Smooth muscle cell (in vitro differentiated cells): ENCODE measurements around the gene GLYR1. TPM values are rescaled to one million over a fixed set of nuclear protein-coding genes. Genes with fewer than 3 reads are reported as not detected.
"Not testable (repeated sequence)": the region's sequence is repeated elsewhere in the genome, so short reads cannot be mapped to it uniquely, and the experiment has no call there.

Experiments
- DNase-seq: peaks from one replicate; lab custom pipeline; 2025; ENCODE audit not compliant: unreplicated experiment; lab: John Stamatoyannopoulos, UW
- H2AFZ ChIP-seq: fragments of 200-600 bp; sonication (generic); 2 replicates; pipeline ENCODE4 v1.6.0; 2016; ENCODE audit warnings: antibody characterized with exemption, low read depth, mild to moderate bottlenecking
- H3F3A ChIP-seq: fragments of 200-600 bp; sonication (generic); 2 replicates; pipeline ENCODE4 v1.6.0; 2017; ENCODE audit warnings: antibody characterized with exemption, low read depth
- H3K27ac ChIP-seq: fragments of 200-600 bp; sonication (generic); 2 replicates; pipeline ENCODE4 v1.5.1; 2016; ENCODE audit warnings: low read depth, mild to moderate bottlenecking
- H3K27me3 ChIP-seq: fragments of 200-600 bp; sonication (generic); 2 replicates; pipeline ENCODE4 v1.6.1; 2016; ENCODE audit warnings: low read depth, mild to moderate bottlenecking
- H3K36me3 ChIP-seq: fragments of 200-600 bp; sonication (generic); 2 replicates; pipeline ENCODE4 v1.5.1; 2016; ENCODE audit warnings: low read depth
- H3K4me1 ChIP-seq: fragments of 200-600 bp; sonication (generic); 2 replicates; pipeline ENCODE4 v1.5.1; 2016; ENCODE audit warnings: low read depth
- H3K4me2 ChIP-seq: fragments of 200-600 bp; sonication (generic); 2 replicates; pipeline ENCODE4 v1.6.0; 2016; ENCODE audit warnings: mild to moderate bottlenecking
- H3K4me3 ChIP-seq: fragments of 200-600 bp; sonication (generic); 2 replicates; pipeline ENCODE4 v1.5.1; 2016; ENCODE audit warnings: mild to moderate bottlenecking
- H3K79me2 ChIP-seq: fragments of 200-600 bp; sonication (generic); 2 replicates; pipeline ENCODE4 v1.6.0; 2016; ENCODE audit warnings: low read depth, mild to moderate bottlenecking
- H3K9ac ChIP-seq: fragments of 200-600 bp; sonication (generic); 2 replicates; pipeline ENCODE4 v1.6.0; 2016; ENCODE audit warnings: low read depth
- H3K9me3 ChIP-seq: fragments of 200-600 bp; sonication (generic); replicated peaks from 2 replicates; pipeline ENCODE4 v1.5.1; 2016; ENCODE audit warnings: low read depth
- H4K20me1 ChIP-seq: fragments of 200-600 bp; sonication (generic); 2 replicates; pipeline ENCODE4 v1.6.0; 2016; ENCODE audit warnings: low read depth
- WGBS: methylation state at CpG from one replicate; pipeline ENCODE4 v1.1.7; 2016; ENCODE audit warnings: low lambda C conversion rate; 5-methylcytosine and 5-hydroxymethylcytosine counted together
- polyA plus RNA-seq: library from polyadenylated mRNA; unstranded; fragments of >200 nt; fragmentation: Nextera tagmentation; extraction: Ambion mirVana; gene quantifications from 2 replicates; pipeline ENCODE4 v1.2.1, GENCODE V29; 2016
- total RNA-seq: library from RNA; depleted of rRNA; stranded (reverse); fragments of >200 nt; gene quantifications from 2 replicates; pipeline ENCODE4 v1.2.3, GENCODE V29; 2014
- TF ChIP-seq, protein P1 (sequence below): fragments of 200-600 bp; sonication (generic); IDR thresholded peaks from 2 replicates; pipeline ENCODE4 v1.5.1; 2017; ENCODE audit warnings: borderline replicate concordance, mild to moderate bottlenecking, antibody characterized with exemption; ENCODE audit not compliant: insufficient read depth, poor library complexity, severe bottlenecking

The GLYR1 gene
- total and polyA plus RNA-seq, 2 experiments from 2014 or later, result 26.4 to 28.9 TPM

GRCh38 chr16:4787627-4788482, 59.2 kb downstream of the GLYR1 start, which contains the start of gene SEPTIN12:
SEPTIN12 (minus strand) TSS chr16:4788345; CDS start chr16:4787645, 700 bp downstream.
- no peaks in the 10 kb centered on the region for H4K20me1 ChIP-seq
- no peak within 1 kb of the TSS for H3K4me2 ChIP-seq
- TF ChIP-seq, protein P1, sequence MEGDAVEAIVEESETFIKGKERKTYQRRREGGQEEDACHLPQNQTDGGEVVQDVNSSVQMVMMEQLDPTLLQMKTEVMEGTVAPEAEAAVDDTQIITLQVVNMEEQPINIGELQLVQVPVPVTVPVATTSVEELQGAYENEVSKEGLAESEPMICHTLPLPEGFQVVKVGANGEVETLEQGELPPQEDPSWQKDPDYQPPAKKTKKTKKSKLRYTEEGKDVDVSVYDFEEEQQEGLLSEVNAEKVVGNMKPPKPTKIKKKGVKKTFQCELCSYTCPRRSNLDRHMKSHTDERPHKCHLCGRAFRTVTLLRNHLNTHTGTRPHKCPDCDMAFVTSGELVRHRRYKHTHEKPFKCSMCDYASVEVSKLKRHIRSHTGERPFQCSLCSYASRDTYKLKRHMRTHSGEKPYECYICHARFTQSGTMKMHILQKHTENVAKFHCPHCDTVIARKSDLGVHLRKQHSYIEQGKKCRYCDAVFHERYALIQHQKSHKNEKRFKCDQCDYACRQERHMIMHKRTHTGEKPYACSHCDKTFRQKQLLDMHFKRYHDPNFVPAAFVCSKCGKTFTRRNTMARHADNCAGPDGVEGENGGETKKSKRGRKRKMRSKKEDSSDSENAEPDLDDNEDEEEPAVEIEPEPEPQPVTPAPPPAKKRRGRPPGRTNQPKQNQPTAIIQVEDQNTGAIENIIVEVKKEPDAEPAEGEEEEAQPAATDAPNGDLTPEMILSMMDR, result no peak
- no peaks in the 10 kb centered on the region for H3K4me1 ChIP-seq
- no peaks in the 10 kb centered on the region for H3K79me2 ChIP-seq
- H3K36me3 ChIP-seq, result no peaks in the 10 kb centered on the region
- H3K9me3 ChIP-seq, result no peaks in the 10 kb centered on the region
- DNase-seq, result no peak
- H3K27me3 ChIP-seq, result no peaks in the 10 kb centered on the region
- no peaks in the 10 kb centered on the region for H3F3A ChIP-seq
- H2AFZ ChIP-seq, result no peak within 1 kb of the TSS
- no peak within 1 kb of the TSS for H3K27ac ChIP-seq
- H3K4me3 ChIP-seq, result no peak within 1 kb of the TSS
- 92% methylated on average over 14 of the region's 14 CpGs for WGBS
- H3K9ac ChIP-seq, result no peak within 1 kb of the TSS

DNA sequence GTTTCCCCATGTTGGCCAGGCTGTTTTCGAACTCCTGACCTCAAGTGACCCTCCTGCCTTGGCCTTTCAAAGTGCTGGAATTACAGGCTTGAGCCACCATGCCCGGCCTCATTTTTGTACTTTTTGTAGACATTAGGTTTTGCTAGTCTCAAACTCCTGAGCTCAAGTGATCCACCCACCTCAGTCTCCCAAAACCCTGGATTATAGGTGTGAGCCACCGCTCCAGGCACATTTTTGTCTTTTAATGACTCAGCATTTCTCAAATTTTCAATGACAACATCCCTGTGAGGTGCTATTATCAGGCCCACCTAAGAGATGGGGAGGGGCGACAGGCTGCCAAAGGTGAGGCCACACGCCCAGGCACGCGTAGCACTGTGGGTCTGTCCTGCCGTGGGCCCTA, 60.0 kb downstream of the GLYR1 start:
- Histone ChIP-seq H4K20me1 (no peaks in the 10 kb centered on the region), H3F3A (no peaks in the 10 kb centered on the region), H3K79me2 (no peaks in the 10 kb centered on the region), H3K27me3 (no peaks in the 10 kb centered on the region), H3K9ac (no peak overlapping the region), H3K9me3 (no peaks in the 10 kb centered on the region), H3K4me3 (no peak overlapping the region), H3K27ac (no peak overlapping the region), H2AFZ (no peak overlapping the region), H3K4me1 (no peaks in the 10 kb centered on the region), H3K36me3 (no peaks in the 10 kb centered on the region), H3K4me2 (no peak overlapping the region)
- WGBS, result 95% methylated on average over 8 of the region's 8 CpGs
- TF ChIP-seq, protein P1, result no peak
- DNase-seq, result no peak

DNA sequence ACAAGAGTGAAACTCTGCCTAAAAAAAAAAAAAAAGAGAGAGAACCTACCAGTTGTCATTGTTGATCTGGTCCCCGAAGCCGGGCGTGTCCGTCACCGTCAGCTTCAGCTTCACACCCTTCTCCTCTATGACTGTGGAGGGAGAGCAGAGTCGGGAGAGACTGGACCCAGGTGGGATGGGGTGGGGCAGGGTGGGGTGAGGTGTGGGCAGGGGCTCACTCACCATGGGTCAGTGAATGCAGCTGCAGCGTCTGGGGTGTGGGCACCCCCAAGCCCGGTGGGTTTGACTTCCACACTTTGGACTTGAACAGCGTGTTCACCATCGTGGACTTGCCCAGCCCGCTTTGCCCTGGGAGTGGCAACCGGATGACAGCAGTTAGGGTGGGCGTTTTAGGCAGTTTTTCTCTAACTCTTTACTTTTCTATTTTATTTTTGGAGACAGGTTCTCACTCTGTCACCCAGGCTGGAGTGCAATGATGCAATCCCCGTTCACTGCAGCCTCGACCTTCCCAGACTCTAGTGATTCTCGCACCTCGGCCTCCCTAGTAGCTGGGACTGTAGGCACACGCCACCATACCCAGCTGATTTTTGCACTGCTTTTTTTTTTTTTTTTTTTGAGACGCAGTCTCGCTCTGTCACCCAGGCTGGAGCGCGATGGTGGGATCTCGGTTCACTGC, 61.2 kb downstream of the GLYR1 start:
- Histone ChIP-seq H3K4me3 (no peak overlapping the region), H3K9ac (no peak overlapping the region), H3K36me3 (no peaks in the 10 kb centered on the region), H3K4me2 (no peak overlapping the region), H3K9me3 (no peaks in the 10 kb centered on the region), H3K27me3 (no peaks in the 10 kb centered on the region), H3K79me2 (no peaks in the 10 kb centered on the region), H3K4me1 (no peaks in the 10 kb centered on the region), H3F3A (no peaks in the 10 kb centered on the region), H4K20me1 (no peaks in the 10 kb centered on the region), H2AFZ (no peak overlapping the region), H3K27ac (no peak overlapping the region)
- WGBS, result 95% methylated on average over 18 of the region's 23 CpGs
- no peak for DNase-seq
- TF ChIP-seq, protein P1, result no peak

DNA sequence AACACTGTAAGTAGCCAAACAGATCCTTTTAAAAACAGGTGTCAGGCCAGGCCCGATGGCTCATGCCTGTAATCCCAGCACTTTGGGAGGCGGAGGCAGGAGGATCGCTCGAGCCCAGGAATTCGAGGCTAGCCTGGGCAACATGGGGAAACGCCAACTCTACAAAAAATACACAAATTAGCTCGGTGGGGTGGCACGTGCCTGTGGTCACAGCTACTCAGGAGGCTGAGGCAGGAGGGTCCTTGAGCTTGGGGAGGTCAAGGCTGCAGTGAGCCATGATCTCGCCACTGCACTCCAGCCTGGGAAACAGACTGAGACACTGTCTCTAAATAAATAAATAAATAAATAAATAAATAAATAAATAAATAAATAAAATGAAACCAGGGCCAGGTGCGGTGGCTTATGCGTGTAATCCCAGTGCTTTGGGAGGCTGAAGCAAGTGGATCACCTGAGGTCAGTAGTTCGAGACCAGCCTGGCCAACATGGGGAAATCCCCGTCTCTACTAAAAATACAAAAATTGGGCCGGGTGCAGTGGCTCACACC, 62.6 kb downstream of the GLYR1 start:
- not testable (repeated sequence) for DNase-seq, H3K9me3 ChIP-seq, H3K79me2 ChIP-seq, H3K4me1 ChIP-seq, H3K4me3 ChIP-seq, H3K9ac ChIP-seq, H3F3A ChIP-seq, H2AFZ ChIP-seq, H3K27me3 ChIP-seq, H4K20me1 ChIP-seq, H3K4me2 ChIP-seq, H3K36me3 ChIP-seq, H3K27ac ChIP-seq
- 92% methylated on average over 14 of the region's 14 CpGs for WGBS
